ENCODE measurements around the gene VWDE.
"Not testable (repeated sequence)": the region's sequence is repeated elsewhere in the genome, so short reads cannot be mapped to it uniquely, and the experiment has no call there.

The VWDE gene

DNA sequence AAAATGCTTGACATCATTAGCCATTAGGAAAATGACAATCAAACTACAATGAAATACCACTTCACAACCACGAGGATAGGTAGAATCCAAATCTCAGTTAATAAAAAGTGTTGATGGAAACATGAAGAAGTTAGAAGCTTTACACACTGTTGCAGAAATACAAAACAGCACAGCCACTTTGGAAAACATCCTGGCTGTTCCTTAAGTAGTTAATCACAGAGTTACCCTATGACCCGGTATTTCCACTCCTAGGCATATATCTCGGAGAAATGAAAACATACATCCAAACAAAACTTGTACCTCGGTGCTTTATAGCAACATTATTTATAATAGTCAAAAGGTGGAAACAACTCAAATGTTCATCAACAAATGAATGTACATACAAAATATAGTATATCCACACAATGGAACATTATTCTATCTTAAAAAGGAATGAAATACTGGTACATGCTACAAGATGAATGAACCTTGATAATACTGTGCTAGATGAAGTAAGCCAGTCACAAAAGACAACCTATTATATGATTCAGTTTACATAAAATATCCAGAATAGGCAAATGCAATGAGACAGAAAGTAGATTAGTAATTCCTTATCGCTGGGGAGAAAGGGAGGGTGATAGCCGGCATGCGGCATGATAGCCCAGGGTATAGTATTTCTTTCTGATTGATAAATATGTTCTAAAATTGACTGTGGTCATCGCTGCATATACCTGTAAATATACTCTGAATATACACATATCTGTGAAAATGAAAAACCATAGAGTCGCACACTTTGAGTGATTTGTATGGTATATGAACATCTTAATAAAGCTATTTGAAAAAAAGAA lies 1.9 kb downstream of the VWDE start:
- no peak for DNase-seq (ENCODE audit: low spot score)

DNA sequence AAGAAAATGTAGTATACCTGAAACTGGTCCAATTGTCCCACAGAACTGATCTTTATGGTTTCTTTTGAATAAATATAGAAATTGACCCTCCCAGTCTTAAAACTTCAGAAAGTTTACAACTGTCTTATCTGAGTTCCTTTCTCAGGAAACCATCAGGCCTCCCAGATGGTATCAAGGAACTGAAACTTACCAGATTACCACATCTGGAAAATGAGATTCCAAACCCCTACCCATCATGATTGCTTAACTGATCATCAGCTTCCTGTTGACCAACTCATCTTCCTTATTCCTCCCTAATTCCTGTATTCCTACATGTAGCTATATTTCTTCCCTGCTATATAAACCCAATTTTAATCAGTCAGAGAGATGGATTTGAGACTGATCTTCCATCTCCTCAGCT lies 5.5 kb downstream of the VWDE start:
- DNase-seq (ENCODE audit: low spot score), result no peak

DNA sequence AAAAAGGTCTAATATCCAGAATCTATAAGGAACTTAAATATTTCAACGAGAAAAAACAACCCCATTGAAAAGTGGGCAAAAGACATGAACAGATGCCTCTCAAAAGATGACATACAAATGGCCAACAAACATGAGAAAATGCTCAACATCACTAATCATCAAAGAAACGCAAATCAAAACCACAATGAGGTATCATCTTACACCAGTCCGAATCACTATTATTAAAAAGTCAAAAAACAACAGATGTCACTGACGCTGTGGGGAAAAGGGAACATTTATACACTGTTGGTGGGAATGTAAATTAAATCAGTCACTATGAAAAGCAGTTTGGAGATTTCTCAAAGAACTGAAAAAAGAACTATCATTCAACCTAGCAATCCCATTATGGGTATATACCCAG lies 6.0 kb downstream of the VWDE start:
- DNase-seq (ENCODE audit: low spot score), result no peak

- not testable (repeated sequence) for DNase-seq (ENCODE audit: low spot score)
Observed at GRCh38 chr7:12396670-12397069, 7.0 kb downstream of the VWDE start.

- no peak for DNase-seq (ENCODE audit: low spot score)
Observed at GRCh38 chr7:12391922-12392615, 11.6 kb downstream of the VWDE start.

DNA sequence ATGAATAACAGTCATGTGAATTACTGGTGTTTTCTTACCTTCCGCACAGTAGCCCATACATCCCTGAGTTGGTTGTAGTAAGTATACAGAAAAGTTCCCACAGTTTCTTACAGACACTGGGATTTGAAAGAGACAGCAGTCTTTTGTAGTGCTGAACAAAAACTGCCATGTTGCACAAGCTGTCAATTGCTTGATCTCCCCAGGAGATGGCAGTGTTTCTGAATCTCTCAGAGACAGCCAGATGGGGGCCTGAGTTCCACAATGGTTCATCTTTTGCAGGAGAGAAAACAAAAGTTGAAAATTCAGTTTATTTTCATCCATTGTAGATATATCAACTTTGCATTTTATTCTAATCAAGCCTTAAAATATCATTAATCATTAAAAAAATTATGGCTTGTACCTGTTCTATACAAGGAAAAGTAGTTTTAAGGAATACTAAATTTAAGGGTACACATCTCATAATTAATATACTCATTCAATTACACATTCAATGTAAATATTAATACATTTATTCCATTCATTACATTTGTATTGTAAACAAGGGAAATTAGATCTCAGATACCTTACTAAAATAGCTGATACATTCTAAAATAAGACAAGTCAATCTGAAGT lies 14.5 kb downstream of the VWDE start:
- peak; percentile 75 for DNase-seq (ENCODE audit: low spot score)

DNA sequence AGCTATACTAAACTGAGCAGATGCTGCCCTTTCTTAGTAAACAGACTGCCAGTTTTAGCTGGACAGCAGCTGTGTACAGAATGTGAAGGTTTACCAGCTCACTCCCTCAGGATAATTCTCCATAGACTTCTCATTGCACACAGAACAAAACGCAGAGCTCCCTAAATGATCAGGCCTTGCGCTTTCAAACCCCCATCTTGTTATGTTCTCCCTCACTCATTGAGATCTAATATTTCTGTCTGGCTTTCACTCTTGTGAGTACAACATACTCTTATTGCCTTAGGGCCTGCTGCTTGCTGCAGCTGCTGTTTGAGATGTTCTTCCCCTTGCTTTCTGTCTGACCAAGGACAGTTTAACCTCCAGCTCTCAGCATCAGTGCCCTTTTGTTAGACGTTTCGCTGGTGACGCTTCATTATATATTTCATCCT lies 17.3 kb downstream of the VWDE start:
- DNase-seq (ENCODE audit: low spot score), result no peak

- DNase-seq (ENCODE audit: low spot score), result no peak
Observed at GRCh38 chr7:12385364-12385786, 18.3 kb downstream of the VWDE start.

DNA sequence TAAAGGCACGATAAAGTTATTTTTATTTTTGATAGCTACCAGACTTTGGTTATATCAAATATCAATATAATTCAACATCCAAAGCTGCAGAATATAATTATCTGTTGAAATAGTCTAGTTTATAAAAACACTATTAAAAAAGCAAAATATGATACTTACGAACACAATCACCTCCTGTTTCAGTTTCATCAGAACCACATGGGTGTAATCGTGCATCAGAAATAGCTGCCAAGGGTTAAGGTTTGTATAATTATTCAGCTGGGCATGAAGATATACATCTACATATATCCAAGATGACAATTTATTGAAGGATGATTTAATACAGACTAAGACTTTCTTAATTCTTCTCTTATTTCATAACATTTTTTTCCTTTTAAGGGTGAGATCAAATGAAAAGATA lies 20.3 kb downstream of the VWDE start:
- no peak for DNase-seq (ENCODE audit: low spot score)

DNA sequence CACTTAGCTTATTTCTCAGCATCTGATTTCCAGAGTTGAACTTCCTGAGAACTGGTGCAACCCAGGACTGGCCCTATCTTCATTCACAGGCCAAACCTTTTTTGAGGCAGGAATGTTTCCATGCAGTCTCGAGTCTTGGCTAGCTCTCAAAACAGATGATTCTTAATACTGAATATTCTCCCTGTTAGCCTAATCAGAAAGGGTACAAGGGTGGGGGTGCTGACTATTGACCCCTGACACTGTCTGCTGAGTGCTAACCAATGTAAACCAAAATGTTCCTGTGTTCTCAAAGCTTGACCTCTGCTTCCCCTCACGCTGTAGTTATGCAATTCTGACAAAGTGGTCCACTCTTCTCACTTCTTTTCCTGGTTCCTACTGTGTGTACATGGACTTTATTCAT lies 25.3 kb downstream of the VWDE start:
- no peak for DNase-seq (ENCODE audit: low spot score)

GRCh38 chr7:12377406-12377805 lies 26.3 kb downstream of the VWDE start:
- DNase-seq (ENCODE audit: low spot score), result no peak

DNA sequence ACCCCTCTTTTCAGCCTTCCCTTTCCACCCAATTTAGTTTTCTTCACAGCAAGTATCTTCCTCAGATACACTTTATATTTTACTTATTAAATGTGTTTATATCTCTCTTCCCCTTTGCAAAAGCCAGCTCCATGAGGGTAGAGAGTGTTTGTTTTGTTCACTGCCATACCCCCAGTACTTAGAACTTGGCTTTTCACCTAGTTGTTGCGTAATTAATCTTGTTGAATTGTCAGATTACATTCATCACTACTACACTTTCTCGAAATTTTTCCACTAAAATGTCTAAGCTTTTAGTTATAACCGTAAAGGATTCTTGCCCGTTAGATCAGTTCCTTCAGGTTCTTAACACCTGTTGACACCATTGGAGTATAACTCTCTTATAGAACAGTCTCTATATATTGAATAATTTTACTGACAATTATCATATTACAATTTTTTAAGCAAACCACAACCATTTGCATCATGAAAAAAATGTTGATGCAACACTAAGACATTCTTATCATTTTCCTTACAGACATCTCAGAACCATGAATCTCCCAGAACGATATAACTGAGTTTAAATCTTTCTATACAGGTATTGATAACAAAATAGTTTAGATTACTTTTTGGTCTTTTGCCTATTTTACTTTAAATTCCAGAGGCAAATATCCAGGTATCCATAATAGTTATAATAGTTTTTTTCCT lies 29.9 kb downstream of the VWDE start:
- no peak for DNase-seq (ENCODE audit: low spot score)

DNA sequence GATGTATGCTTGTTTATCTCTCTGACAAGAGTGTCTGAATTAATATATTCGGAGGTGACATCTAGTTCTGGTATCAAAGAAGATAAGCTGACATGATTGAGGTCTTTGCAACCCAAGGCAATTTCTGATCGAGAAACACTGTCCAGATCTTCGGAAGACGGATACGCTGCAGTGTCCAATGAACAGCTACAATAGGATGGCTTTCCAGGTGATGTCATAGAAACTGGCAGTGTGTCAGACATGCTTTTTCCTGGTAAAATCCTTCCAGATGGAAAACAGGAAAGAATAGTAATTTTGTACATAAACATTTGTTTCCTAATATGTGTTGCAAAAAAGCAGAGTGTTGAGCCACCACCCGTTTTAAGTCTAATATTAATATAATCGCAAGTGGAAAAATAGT lies 33.4 kb downstream of the VWDE start:
- DNase-seq (ENCODE audit: low spot score), result no peak

DNA sequence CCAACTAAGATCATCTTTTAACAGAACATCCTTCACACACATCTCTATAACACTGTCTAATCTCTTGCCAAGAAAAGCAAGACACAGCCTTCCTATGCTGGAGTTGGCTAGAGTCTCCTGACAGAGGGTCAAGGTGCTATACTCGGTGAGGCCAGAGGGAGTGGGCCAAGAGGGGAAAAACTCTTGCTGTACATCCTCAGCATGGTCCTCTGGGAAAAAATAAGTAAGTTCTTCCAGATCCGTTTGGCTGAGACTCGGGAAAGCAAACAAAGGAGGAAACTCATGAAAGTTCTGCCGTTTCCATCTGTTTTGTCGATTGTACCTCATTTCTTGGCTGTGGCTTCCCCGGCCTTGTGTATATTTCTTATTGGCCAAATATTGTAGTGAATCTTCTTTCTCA lies 33.9 kb downstream of the VWDE start:
- no peak for DNase-seq (ENCODE audit: low spot score)

DNA sequence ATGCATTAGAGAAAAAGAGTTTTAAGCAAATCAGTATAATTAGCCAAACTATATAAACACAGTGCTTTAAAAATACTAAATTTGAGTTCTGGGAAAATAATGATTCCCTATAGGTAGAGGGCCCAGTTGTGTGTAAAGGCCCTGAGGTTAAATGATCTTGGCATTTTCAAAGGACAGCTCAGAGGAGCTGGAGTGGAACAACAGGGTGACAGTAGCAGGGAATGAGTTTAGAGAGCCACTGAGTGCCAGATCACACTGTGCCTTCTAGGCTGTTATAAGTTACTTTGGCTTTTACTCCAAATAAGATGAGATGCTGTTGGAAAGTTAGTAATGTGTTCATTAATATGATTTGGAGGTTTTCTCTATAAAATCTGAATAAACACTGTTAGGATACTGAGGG lies 34.6 kb downstream of the VWDE start:
- no peak for DNase-seq (ENCODE audit: low spot score)

- DNase-seq (ENCODE audit: low spot score), result no peak
Observed at GRCh38 chr7:12360948-12361347, 42.7 kb downstream of the VWDE start.

GRCh38 chr7:12358694-12359093 lies 45.0 kb downstream of the VWDE start:
- no peak for DNase-seq (ENCODE audit: low spot score)

GRCh38 chr7:12357508-12357907 lies 46.2 kb downstream of the VWDE start:
- DNase-seq (ENCODE audit: low spot score), result no peak

DNA sequence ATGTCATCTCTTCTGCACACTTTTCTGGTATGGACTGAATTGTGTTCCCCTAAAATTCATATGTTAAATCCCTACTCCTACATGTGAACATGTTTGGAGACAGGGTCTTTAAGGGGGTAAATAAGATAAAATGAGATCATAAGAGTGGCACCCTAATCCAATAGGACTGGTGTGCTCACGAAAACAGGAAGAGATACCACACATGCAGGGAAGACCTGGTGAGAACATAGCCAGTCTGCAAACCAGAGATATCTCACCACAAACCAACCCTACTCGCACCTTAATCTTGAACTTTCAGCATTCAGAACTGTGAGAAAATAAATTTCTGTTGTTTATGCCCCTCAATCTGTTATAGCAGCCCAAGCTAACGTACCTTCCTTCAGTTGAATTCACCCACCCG lies 51.8 kb downstream of the VWDE start:
- no peak for DNase-seq (ENCODE audit: low spot score)

DNA sequence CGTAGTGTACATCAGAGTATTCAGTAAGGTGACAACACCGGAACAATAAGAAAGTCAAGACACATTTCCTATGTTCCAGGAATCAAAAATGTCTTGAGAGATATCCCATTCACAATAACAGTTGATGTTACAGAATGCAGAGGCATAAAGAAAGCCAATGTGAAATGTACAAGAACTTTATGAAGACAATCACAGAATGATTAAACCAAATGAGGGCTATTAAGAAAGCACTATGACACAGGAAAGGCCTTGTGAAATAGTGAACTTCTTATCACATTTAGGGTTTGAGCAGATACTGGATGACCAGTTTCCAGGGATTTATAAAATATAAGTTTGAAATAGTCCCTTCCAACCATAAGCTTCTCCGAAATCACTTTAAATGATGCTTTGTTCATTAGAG lies 52.7 kb downstream of the VWDE start:
- no peak for DNase-seq (ENCODE audit: low spot score)

GRCh38 chr7:12337095-12337494 lies 66.6 kb downstream of the VWDE start:
- DNase-seq (ENCODE audit: low spot score), result no peak

GRCh38 chr7:12328888-12329770 lies 74.5 kb downstream of the VWDE start:
- DNase-seq (ENCODE audit: low spot score), result no peak
